A549 treated with GW870086 at 1 μM for 4 hours (cell line): ENCODE measurements around the gene PDLIM1. TPM values are rescaled to one million over a fixed set of nuclear protein-coding genes. Genes with fewer than 3 reads are reported as not detected.

Experiments
- total RNA-seq: library from RNA; stranded (reverse); fragments of 200-300 nt; extraction: Qiagen RNA extraction; gene quantifications from 5 replicates; pipeline ENCODE4 v1.2.3, GENCODE V29; 2022; ENCODE audit warnings: low read depth

PDLIM1 gene
- 221 to 244 TPM (median 231 TPM) in 5 replicates for total RNA-seq

GRCh38 chr10:95290461-95291364 lies at the start of gene PDLIM1:
PDLIM1 (minus strand) TSS chr10:95291003; CDS start chr10:95290915, 88 bp downstream.

GRCh38 chr10:95193944-95194343 lies 96.9 kb downstream of the PDLIM1 start, which contains the start of gene ACSM6:
ACSM6 (plus strand) TSS chr10:95194238; CDS start chr10:95194486, 248 bp downstream.

Other genes starting within 250 kb of the PDLIM1 start
- gene CYP2C8, start 221.5 kb downstream of the PDLIM1 start, total RNA-seq, result not detected in 5 replicates
- gene ACSM6, start 96.8 kb downstream of the PDLIM1 start, total RNA-seq, result not detected in 5 replicates